ENCODE measurements around the gene HNRNPF.

DNA sequence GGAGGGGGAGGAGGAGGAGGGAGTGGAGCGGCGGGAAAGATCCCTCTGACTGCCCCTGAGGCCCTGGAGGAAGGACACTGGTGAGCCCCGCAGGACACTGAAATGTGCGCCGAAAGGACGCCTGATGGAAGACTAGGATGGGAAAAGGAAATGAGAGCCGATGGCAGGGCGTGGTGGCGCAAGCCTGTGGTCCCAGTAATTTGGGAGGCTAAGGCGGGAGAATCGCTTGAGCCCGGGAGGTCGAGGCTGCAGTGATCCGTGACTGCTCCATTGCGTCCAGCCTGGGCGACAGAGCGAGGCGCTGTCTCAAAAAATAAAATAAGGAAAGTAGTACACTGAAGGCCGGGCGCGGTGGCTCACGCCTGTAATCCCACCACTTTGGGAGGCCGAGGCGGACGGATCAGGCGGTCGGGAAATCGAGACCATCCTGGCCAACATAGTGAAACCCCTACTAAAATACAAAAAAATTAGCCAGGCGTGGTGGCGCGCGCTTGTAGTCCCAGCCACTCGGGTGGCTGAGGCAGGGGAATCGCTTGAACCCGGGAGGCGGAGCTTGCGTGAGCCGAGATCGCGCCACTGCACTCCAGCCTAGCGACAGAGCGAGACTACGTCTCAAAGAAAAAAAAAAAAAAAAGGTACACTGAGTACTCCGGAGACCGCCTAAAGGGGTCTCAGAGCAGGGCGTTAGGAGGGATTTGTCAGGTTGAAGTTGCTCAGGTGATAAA is 561 bp upstream of the HNRNPF start:
- TF ChIP-seq, protein P1, sequence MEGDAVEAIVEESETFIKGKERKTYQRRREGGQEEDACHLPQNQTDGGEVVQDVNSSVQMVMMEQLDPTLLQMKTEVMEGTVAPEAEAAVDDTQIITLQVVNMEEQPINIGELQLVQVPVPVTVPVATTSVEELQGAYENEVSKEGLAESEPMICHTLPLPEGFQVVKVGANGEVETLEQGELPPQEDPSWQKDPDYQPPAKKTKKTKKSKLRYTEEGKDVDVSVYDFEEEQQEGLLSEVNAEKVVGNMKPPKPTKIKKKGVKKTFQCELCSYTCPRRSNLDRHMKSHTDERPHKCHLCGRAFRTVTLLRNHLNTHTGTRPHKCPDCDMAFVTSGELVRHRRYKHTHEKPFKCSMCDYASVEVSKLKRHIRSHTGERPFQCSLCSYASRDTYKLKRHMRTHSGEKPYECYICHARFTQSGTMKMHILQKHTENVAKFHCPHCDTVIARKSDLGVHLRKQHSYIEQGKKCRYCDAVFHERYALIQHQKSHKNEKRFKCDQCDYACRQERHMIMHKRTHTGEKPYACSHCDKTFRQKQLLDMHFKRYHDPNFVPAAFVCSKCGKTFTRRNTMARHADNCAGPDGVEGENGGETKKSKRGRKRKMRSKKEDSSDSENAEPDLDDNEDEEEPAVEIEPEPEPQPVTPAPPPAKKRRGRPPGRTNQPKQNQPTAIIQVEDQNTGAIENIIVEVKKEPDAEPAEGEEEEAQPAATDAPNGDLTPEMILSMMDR (IDR thresholded peaks at IDR 0.05), result no peak
- no peak for TF ChIP-seq POLR2A (IDR thresholded peaks at IDR 0.05)
